HepG2 (cell line): ENCODE results near the gene RTEL1. TPM values are rescaled to one million over a fixed set of nuclear protein-coding genes. Genes with fewer than 3 reads are reported as not detected.

Experiments
- ATAC-seq: fragments of 200-7000 bp; cut with Tn5 transposase; 3 replicates; pipeline ENCODE4 v1.9.1; 2020; ENCODE audit warnings: mild to moderate bottlenecking, moderate library complexity
- BruUV-seq: library from RNA; stranded (reverse); fragments of 400-500 nt; replicated peaks from 2 replicates; lab custom pipeline; 2021; lab: Mats Ljungman, UMichigan
- CTCF ChIA-PET: fragments of 300-600 bp; formaldehyde crosslinking; extraction: SDS; loops from one replicate; lab custom pipeline; 2021; ENCODE audit warnings: low total read pairs, inconsistent platforms, low intra/inter-chr PET ratio; lab: Yijun Ruan, JAX
- POLR2A ChIA-PET: fragments of 350-600 bp; sonication (Branson Sonifier 250); formaldehyde crosslinking; loops from one replicate; lab custom pipeline; 2020; ENCODE audit warnings: antibody characterized with exemption, inconsistent platforms; lab: Yijun Ruan, JAX
- DNase-seq: peaks from one replicate; pipeline ENCODE4 v3.0.0-alpha.2; 2015; ENCODE audit warnings: low spot score
- FAIRE-seq: peaks from 3 replicates; lab custom pipeline; 2011; peaks lifted over from hg19 to GRCh38; lab: Jason Lieb, UNC
- H2AFZ ChIP-seq: one replicate; pipeline ENCODE4 v1.6.1; 2011; ENCODE audit warnings: low read length, inconsistent platforms
- H3K27ac ChIP-seq: fragments of 300-600 bp; 3 replicates; pipeline ENCODE4 v1.8.0; 2011; ENCODE audit warnings: mixed run types, mild to moderate bottlenecking, mixed read lengths, low read length, inconsistent platforms; ENCODE audit not compliant: insufficient read depth; ENCODE audit errors: extremely low read length
- H3K27me3 ChIP-seq, 2 experiments: fragments of 200-600 bp in 1 of 2; 2 replicates in 1 of 2; 3 replicates in 1 of 2; pipeline versions ENCODE4 v1.6.0 to v1.8.0; 2011; ENCODE audit warnings: low read length in 2 of 2, mild to moderate bottlenecking in 2 of 2, moderate library complexity in 2 of 2, inconsistent platforms in 1 of 2; ENCODE audit not compliant: insufficient read depth in 2 of 2, control insufficient read depth in 1 of 2
- H3K36me3 ChIP-seq, 2 experiments: fragments of 200-600 bp in 1 of 2; replicated peaks in 1 of 2; 2 replicates in 1 of 2; 3 replicates in 1 of 2; pipeline versions ENCODE4 v1.5.1 to v1.8.0; 2011; ENCODE audit warnings: low read length in 2 of 2, inconsistent platforms in 1 of 2; ENCODE audit not compliant: insufficient read depth in 2 of 2, control insufficient read depth in 1 of 2
- H3K4me1 ChIP-seq: 2 replicates; pipeline ENCODE4 v1.5.1; 2012; ENCODE audit warnings: low read length, inconsistent platforms; ENCODE audit not compliant: insufficient read depth
- H3K4me2 ChIP-seq: 2 replicates; pipeline ENCODE4 v1.6.0; 2011; ENCODE audit warnings: low read depth, low read length, inconsistent platforms
- H3K4me3 ChIP-seq, 3 experiments: fragments of 200-600 bp in 1 of 3; sonication (generic), shearing (Covaris generic) in 1 of 3; replicated peaks in 1 of 3; 2 replicates each; pipeline ENCODE4 v1.5.1; 2011 to 2016; ENCODE audit warnings: low read length in 3 of 3, inconsistent platforms in 2 of 3, low read depth in 2 of 3, mild to moderate bottlenecking in 2 of 3, control low read depth in 1 of 3, mixed read lengths in 1 of 3; ENCODE audit not compliant: insufficient read depth in 1 of 3
- H3K79me2 ChIP-seq: one replicate; pipeline ENCODE4 v1.6.1; 2011; ENCODE audit warnings: low read length, inconsistent platforms; ENCODE audit not compliant: insufficient read depth
- H3K9ac ChIP-seq: 2 replicates; pipeline ENCODE4 v1.6.0; 2011; ENCODE audit warnings: mild to moderate bottlenecking, low read depth, low read length, inconsistent platforms; ENCODE audit not compliant: insufficient read depth
- H3K9me3 ChIP-seq: 2 replicates; pipeline ENCODE4 v1.5.1; 2012; ENCODE audit warnings: mild to moderate bottlenecking, low read length
- H4K20me1 ChIP-seq: 2 replicates; pipeline ENCODE4 v1.6.0; 2011; ENCODE audit warnings: inconsistent platforms, mild to moderate bottlenecking, low read length, moderate library complexity; ENCODE audit not compliant: insufficient read depth
- AGO1 ChIP-seq: fragments of 200-400 bp; formaldehyde crosslinking; IDR thresholded peaks from 2 replicates; pipeline ENCODE4 v1.6.1; 2017; ENCODE audit warnings: mild to moderate bottlenecking, low read depth, low read length, moderate library complexity; ENCODE audit not compliant: poor library complexity, severe bottlenecking
- AGO2 ChIP-seq: fragments of 200-400 bp; formaldehyde crosslinking; optimal IDR thresholded peaks from 2 replicates; pipeline ENCODE3; 2017; ENCODE audit warnings: mild to moderate bottlenecking, low read depth, low read length, moderate library complexity
- NR2F2 ChIP-seq: IDR thresholded peaks from 2 replicates; pipeline ENCODE4 v1.6.1; 2012; ENCODE audit warnings: low read depth, inconsistent platforms, borderline replicate concordance
- POLR2A ChIP-seq, 2 experiments: IDR thresholded peaks; 2 replicates each; pipeline ENCODE4 v1.6.1; 2011; ENCODE audit warnings: low read depth in 2 of 2, low read length in 2 of 2, mild to moderate bottlenecking in 1 of 2, moderate library complexity in 1 of 2; ENCODE audit not compliant: insufficient read depth in 1 of 2
- SAP130 ChIP-seq: IDR thresholded peaks from 2 replicates; pipeline ENCODE4 v1.6.1; 2016; ENCODE audit warnings: low read depth
- ZNF432 ChIP-seq: sonication (generic); formaldehyde crosslinking; IDR thresholded peaks from 2 replicates; pipeline ENCODE4 v1.5.0; 2020; ENCODE audit warnings: missing genetic modification reagents, mild to moderate bottlenecking, borderline replicate concordance
- WGBS: methylation state at CpG from one replicate; pipeline ENCODE4 v1.1.6; 2017; ENCODE audit warnings: low lambda C conversion rate; 5-methylcytosine and 5-hydroxymethylcytosine counted together
- in situ Hi-C: cut with HindIII; loops from 2 replicates; pipeline ENCODE4 v1.10.0; 2017; ENCODE audit warnings: low pct_unique_long_range_greater_than_20kb; ENCODE audit not compliant: extremely low pct_ligation_motif_present
- intact Hi-C: fragments of 100-400 bp; cut with micrococcal nuclease; formaldehyde crosslinking; loops from one replicate; pipeline ENCODE4 v1.10.0; 2022; ENCODE audit not compliant: unreplicated experiment
- polyA plus RNA-seq, 8 experiments: library from polyadenylated mRNA; depleted of rRNA in 3 of 8; stranded (reverse) in 7 of 8; unstranded in 1 of 8; fragments of >200 nt; fragmentation: Illumina TruSeq in 4 of 8; extraction: Trizol in 4 of 8; gene quantifications; 2 replicates each; pipeline versions ENCODE4 v1.2.1 to v1.2.3, GENCODE V29; 2011 to 2016; ENCODE audit warnings: low read depth in 4 of 8, missing spikeins in 1 of 8, mixed read lengths in 1 of 8; ENCODE audit not compliant: insufficient read depth in 1 of 8
- total RNA-seq, 5 experiments: library from RNA; depleted of rRNA; stranded (reverse); fragments of >200 nt; fragmentation: Illumina TruSeq; extraction: Trizol; gene quantifications; 2 replicates each; pipeline ENCODE4 v1.2.3, GENCODE V29; 2016; ENCODE audit warnings: low read depth in 1 of 5
- TF ChIP-seq, protein P1 (sequence below): sonication (generic); formaldehyde crosslinking; IDR thresholded peaks from 2 replicates; pipeline ENCODE4 v1.9.0; 2021; ENCODE audit warnings: missing genetic modification reagents, borderline replicate concordance

Gene RTEL1
- total and polyA plus RNA-seq, 2 of the 13 experiments (the other 11 are each of a cell fraction or from before 2014, with no cell fraction given): 21.8 to 36.4 TPM

GRCh38 chr20:63678667-63679465 is 20.8 kb downstream of the RTEL1 start:
- TF ChIP-seq SAP130 (CRISPR knock-in tag) (no peak), AGO2 (peak; percentile 21), ZNF432 (CRISPR knock-in tag) (no peak), NR2F2 (no peak), AGO1 (peak; percentile 32), POLR2A (IDR thresholded peaks at IDR 0.05; ENCODE audit: insufficient read depth in 1 of 2, low read depth in 2 of 2, low read length in 2 of 2) (0 out of 4 replicates have a peak, but pooled peaks of 1 of the 2 experiments have one; percentile 22)
- TF ChIP-seq, protein P1, sequence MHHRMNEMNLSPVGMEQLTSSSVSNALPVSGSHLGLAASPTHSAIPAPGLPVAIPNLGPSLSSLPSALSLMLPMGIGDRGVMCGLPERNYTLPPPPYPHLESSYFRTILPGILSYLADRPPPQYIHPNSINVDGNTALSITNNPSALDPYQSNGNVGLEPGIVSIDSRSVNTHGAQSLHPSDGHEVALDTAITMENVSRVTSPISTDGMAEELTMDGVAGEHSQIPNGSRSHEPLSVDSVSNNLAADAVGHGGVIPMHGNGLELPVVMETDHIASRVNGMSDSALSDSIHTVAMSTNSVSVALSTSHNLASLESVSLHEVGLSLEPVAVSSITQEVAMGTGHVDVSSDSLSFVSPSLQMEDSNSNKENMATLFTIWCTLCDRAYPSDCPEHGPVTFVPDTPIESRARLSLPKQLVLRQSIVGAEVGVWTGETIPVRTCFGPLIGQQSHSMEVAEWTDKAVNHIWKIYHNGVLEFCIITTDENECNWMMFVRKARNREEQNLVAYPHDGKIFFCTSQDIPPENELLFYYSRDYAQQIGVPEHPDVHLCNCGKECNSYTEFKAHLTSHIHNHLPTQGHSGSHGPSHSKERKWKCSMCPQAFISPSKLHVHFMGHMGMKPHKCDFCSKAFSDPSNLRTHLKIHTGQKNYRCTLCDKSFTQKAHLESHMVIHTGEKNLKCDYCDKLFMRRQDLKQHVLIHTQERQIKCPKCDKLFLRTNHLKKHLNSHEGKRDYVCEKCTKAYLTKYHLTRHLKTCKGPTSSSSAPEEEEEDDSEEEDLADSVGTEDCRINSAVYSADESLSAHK (CRISPR knock-in tag): no peak
- no peak for FAIRE-seq
- no TSS peak for BruUV-seq

More at GRCh38 chr20:63678667-63679465, 20.8 kb downstream of the RTEL1 start:
- Histone ChIP-seq H3K79me2 (no peaks in the 10 kb centered on the region), H3K4me3 (no peak overlapping the region), H3K9ac (no peak overlapping the region), H3K27me3 (no peaks in the 10 kb centered on the region), H3K4me1 (peaks cover 10% of the 10 kb centered on the region), H3K9me3 (no peaks in the 10 kb centered on the region), H3K27ac (no peak overlapping the region), H3K36me3 (peaks cover 22 to 27% of the 10 kb centered on the region in 2 experiments; a peak in 4 of 5 replicates), H3K4me2 (no peak overlapping the region), H4K20me1 (no peaks in the 10 kb centered on the region), H2AFZ (no peak overlapping the region)
- WGBS: 90% methylated on average over 38 of the region's 38 CpGs
- ChIA-PET CTCF (no interaction called here), POLR2A (no interaction called here)
- in situ Hi-C loops: no loop called here
- DNase-seq (no peak), ATAC-seq (no peak)
- intact Hi-C loops: no loop called here
